B cell (primary cell): ENCODE results near the gene C6orf89.

ENCODE experiments used
- CTCF ChIP-seq: fragments of 200-600 bp; IDR thresholded peaks from one replicate; pipeline ENCODE4 v1.8.0; 2022; ENCODE audit warnings: antibody characterized with exemption, mild to moderate bottlenecking
- EZH2 ChIP-seq: IDR thresholded peaks from 2 replicates; pipeline ENCODE4 v1.6.1; 2012; ENCODE audit warnings: borderline replicate concordance, low read depth, mild to moderate bottlenecking, moderate library complexity, low read length; ENCODE audit not compliant: insufficient read depth, poor library complexity, severe bottlenecking

- TF ChIP-seq CTCF (no peak), EZH2 (no peak)
These were observed 19.9 kb upstream of the C6orf89 start for GRCh38 chr6:36865835-36866234.
